ENCODE data around the gene EEPD1.

Gene EEPD1

GRCh38 chr7:36188906-36189305, 35.9 kb downstream of the EEPD1 start:
- TF ChIP-seq CTCF (IDR thresholded peaks at IDR 0.05; ENCODE audit: borderline replicate concordance, control extremely low read depth, extremely low read depth, insufficient read depth, missing control alignments), result no peak
- in situ Hi-C loops (cut with MboI; ENCODE audit: low sequenced_read_pairs, unreplicated experiment), result no loop called here
- DNase-seq (ENCODE audit: low spot score), result no peak

- no peak for TF ChIP-seq CTCF (IDR thresholded peaks at IDR 0.05; ENCODE audit: borderline replicate concordance, control extremely low read depth, extremely low read depth, insufficient read depth, missing control alignments)
- no peak for DNase-seq (ENCODE audit: low spot score)
- in situ Hi-C loops (cut with MboI; ENCODE audit: low sequenced_read_pairs, unreplicated experiment), result no loop called here
Measured at GRCh38 chr7:36190447-36191291, 37.6 kb downstream of the EEPD1 start.

- in situ Hi-C loops (cut with MboI; ENCODE audit: low sequenced_read_pairs, unreplicated experiment), result no loop called here
- no peak for DNase-seq (ENCODE audit: low spot score)
- no peak for TF ChIP-seq CTCF (IDR thresholded peaks at IDR 0.05; ENCODE audit: borderline replicate concordance, control extremely low read depth, extremely low read depth, insufficient read depth, missing control alignments)
Measured at GRCh38 chr7:36191292-36191920, 38.4 kb downstream of the EEPD1 start.

- DNase-seq (ENCODE audit: low spot score), result no peak
- in situ Hi-C loops (cut with MboI; ENCODE audit: low sequenced_read_pairs, unreplicated experiment), result no loop called here
- TF ChIP-seq CTCF (IDR thresholded peaks at IDR 0.05; ENCODE audit: borderline replicate concordance, control extremely low read depth, extremely low read depth, insufficient read depth, missing control alignments), result no peak
Measured at GRCh38 chr7:36192053-36192824, 39.2 kb downstream of the EEPD1 start.

- in situ Hi-C loops (cut with MboI; ENCODE audit: low sequenced_read_pairs, unreplicated experiment), result no loop called here
- no peak for DNase-seq (ENCODE audit: low spot score)
- TF ChIP-seq CTCF (IDR thresholded peaks at IDR 0.05; ENCODE audit: borderline replicate concordance, control extremely low read depth, extremely low read depth, insufficient read depth, missing control alignments), result no peak
Measured at GRCh38 chr7:36192877-36193276, 39.8 kb downstream of the EEPD1 start.

GRCh38 chr7:36198854-36199266, 45.8 kb downstream of the EEPD1 start:
- no peak for TF ChIP-seq CTCF (IDR thresholded peaks at IDR 0.05; ENCODE audit: borderline replicate concordance, control extremely low read depth, extremely low read depth, insufficient read depth, missing control alignments)
- in situ Hi-C loops (cut with MboI; ENCODE audit: low sequenced_read_pairs, unreplicated experiment), result no loop called here
- DNase-seq (ENCODE audit: low spot score), result no peak

Measured in GM13976 (cell line).